Smooth muscle cell (in vitro differentiated cells): ENCODE results near the gene MMS19. TPM values are rescaled to one million over a fixed set of nuclear protein-coding genes. Genes with fewer than 3 reads are reported as not detected.

Source experiments
- DNase-seq: peaks from one replicate; lab custom pipeline; 2025; ENCODE audit not compliant: unreplicated experiment; lab: John Stamatoyannopoulos, UW
- H2AFZ ChIP-seq: fragments of 200-600 bp; sonication (generic); 2 replicates; pipeline ENCODE4 v1.6.0; 2016; ENCODE audit warnings: antibody characterized with exemption, low read depth, mild to moderate bottlenecking
- H3F3A ChIP-seq: fragments of 200-600 bp; sonication (generic); 2 replicates; pipeline ENCODE4 v1.6.0; 2017; ENCODE audit warnings: antibody characterized with exemption, low read depth
- H3K27ac ChIP-seq: fragments of 200-600 bp; sonication (generic); 2 replicates; pipeline ENCODE4 v1.5.1; 2016; ENCODE audit warnings: low read depth, mild to moderate bottlenecking
- H3K27me3 ChIP-seq: fragments of 200-600 bp; sonication (generic); 2 replicates; pipeline ENCODE4 v1.6.1; 2016; ENCODE audit warnings: low read depth, mild to moderate bottlenecking
- H3K36me3 ChIP-seq: fragments of 200-600 bp; sonication (generic); 2 replicates; pipeline ENCODE4 v1.5.1; 2016; ENCODE audit warnings: low read depth
- H3K4me1 ChIP-seq: fragments of 200-600 bp; sonication (generic); 2 replicates; pipeline ENCODE4 v1.5.1; 2016; ENCODE audit warnings: low read depth
- H3K4me2 ChIP-seq: fragments of 200-600 bp; sonication (generic); 2 replicates; pipeline ENCODE4 v1.6.0; 2016; ENCODE audit warnings: mild to moderate bottlenecking
- H3K4me3 ChIP-seq: fragments of 200-600 bp; sonication (generic); 2 replicates; pipeline ENCODE4 v1.5.1; 2016; ENCODE audit warnings: mild to moderate bottlenecking
- H3K79me2 ChIP-seq: fragments of 200-600 bp; sonication (generic); 2 replicates; pipeline ENCODE4 v1.6.0; 2016; ENCODE audit warnings: low read depth, mild to moderate bottlenecking
- H3K9ac ChIP-seq: fragments of 200-600 bp; sonication (generic); 2 replicates; pipeline ENCODE4 v1.6.0; 2016; ENCODE audit warnings: low read depth
- H3K9me3 ChIP-seq: fragments of 200-600 bp; sonication (generic); replicated peaks from 2 replicates; pipeline ENCODE4 v1.5.1; 2016; ENCODE audit warnings: low read depth
- H4K20me1 ChIP-seq: fragments of 200-600 bp; sonication (generic); 2 replicates; pipeline ENCODE4 v1.6.0; 2016; ENCODE audit warnings: low read depth
- WGBS: methylation state at CpG from one replicate; pipeline ENCODE4 v1.1.7; 2016; ENCODE audit warnings: low lambda C conversion rate; 5-methylcytosine and 5-hydroxymethylcytosine counted together
- polyA plus RNA-seq: library from polyadenylated mRNA; unstranded; fragments of >200 nt; fragmentation: Nextera tagmentation; extraction: Ambion mirVana; gene quantifications from 2 replicates; pipeline ENCODE4 v1.2.1, GENCODE V29; 2016
- total RNA-seq: library from RNA; depleted of rRNA; stranded (reverse); fragments of >200 nt; gene quantifications from 2 replicates; pipeline ENCODE4 v1.2.3, GENCODE V29; 2014
- TF ChIP-seq, protein P1 (sequence below): fragments of 200-600 bp; sonication (generic); IDR thresholded peaks from 2 replicates; pipeline ENCODE4 v1.5.1; 2017; ENCODE audit warnings: borderline replicate concordance, mild to moderate bottlenecking, antibody characterized with exemption; ENCODE audit not compliant: insufficient read depth, poor library complexity, severe bottlenecking

MMS19 gene
- total and polyA plus RNA-seq, 2 experiments from 2014 or later, result 76.8 to 97.9 TPM

DNA sequence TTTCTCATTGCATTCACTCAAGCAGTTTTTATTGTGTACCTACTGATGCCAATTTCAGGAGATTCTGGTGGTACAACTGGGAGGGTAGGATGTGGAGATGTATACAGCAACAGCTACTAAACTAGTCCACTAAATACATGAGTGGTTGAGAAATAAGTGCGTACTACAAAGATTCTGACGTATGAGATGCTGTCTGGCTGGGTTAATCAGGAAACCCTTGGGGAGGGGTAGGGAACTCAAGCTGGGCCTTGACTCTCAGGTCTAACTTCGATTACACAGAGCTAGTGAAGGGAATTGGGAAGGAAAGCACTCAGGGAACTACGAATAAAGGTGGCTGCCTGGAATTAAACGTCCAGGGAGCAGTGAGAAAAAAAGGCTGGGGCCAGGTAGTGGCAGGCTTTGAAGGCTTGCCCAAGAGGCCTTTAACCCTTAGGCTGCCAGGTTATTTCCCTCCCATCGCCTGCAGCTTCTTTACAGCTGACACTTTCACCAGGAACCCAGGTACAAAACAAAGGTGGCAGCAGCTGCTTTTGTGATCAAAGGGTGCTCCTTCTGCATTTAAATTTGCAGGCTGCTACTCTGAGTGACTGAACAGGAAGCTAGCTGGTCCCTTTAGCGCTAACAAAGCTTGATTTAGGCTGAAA, 3.2 kb downstream of the MMS19 start:
- DNase-seq, result no peak
- WGBS, result 27% methylated on average over 7 of the region's 7 CpGs

DNA sequence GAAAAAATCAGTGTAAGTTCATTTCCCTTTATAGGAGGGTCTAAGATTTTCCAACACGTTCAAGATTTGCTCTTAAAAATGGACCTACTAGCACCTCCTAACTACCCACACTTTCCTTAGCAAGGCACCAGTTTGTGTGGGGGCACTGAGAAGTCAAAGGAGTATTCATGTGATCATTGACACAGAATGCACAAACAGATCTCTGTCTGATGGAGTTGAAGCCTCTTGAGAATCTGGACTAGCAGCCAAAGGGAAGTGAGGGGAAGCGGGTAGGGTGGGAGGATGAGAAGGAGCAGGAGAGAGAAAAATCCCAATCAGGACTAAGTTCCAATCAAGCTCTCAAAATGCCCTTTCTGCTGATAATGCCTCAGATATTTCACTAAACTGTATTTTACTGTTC, 4.1 kb downstream of the MMS19 start:
- TF ChIP-seq, protein P1, sequence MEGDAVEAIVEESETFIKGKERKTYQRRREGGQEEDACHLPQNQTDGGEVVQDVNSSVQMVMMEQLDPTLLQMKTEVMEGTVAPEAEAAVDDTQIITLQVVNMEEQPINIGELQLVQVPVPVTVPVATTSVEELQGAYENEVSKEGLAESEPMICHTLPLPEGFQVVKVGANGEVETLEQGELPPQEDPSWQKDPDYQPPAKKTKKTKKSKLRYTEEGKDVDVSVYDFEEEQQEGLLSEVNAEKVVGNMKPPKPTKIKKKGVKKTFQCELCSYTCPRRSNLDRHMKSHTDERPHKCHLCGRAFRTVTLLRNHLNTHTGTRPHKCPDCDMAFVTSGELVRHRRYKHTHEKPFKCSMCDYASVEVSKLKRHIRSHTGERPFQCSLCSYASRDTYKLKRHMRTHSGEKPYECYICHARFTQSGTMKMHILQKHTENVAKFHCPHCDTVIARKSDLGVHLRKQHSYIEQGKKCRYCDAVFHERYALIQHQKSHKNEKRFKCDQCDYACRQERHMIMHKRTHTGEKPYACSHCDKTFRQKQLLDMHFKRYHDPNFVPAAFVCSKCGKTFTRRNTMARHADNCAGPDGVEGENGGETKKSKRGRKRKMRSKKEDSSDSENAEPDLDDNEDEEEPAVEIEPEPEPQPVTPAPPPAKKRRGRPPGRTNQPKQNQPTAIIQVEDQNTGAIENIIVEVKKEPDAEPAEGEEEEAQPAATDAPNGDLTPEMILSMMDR, result no peak
- 79% methylated on average over 2 of the region's 2 CpGs for WGBS
- no peak overlapping the region for H3K4me2 ChIP-seq

More for the DNA sequence above, 3.2 kb downstream of the MMS19 start:
- Histone ChIP-seq H3K4me3 (no peak overlapping the region), H3K36me3 (no peaks in the 10 kb centered on the region), H3K27ac (peak overlapping the region; percentile 47), H3K79me2 (peaks cover 86% of the 10 kb centered on the region), H3F3A (no peaks in the 10 kb centered on the region), H3K9me3 (no peaks in the 10 kb centered on the region), H3K27me3 (no peaks in the 10 kb centered on the region), H3K4me2 (peak overlapping the region; percentile 41), H3K9ac (peak overlapping the region; percentile 1), H2AFZ (no peak overlapping the region), H4K20me1 (peaks cover 78% of the 10 kb centered on the region), H3K4me1 (peaks cover 29% of the 10 kb centered on the region)
- TF ChIP-seq, protein P1, result no peak

DNA sequence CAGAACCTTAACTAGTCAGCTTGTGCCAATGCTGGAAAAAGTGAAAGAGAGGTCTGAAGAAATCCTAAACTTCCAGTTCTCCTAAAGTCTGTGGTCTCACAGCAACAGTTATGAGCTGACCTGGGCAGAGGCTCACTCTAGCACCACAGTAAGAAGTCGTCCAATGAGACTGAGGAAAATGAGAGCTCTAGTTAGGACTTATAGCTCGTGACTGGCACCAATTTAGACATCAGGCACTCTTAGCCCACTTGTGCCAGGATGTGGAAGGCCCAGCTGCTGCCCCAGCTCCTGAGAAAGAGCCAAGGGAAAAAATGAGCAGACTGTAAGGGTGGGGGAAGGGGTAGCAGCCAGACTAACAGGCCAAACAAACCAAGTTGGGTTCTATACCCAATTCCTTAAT, 7.6 kb downstream of the MMS19 start:
- Histone ChIP-seq H3K4me3 (no peak overlapping the region), H3K27ac (peak overlapping the region; percentile 40), H2AFZ (no peak overlapping the region), H3K9ac (no peak overlapping the region), H3F3A (no peaks in the 10 kb centered on the region), H3K4me1 (peaks cover 11% of the 10 kb centered on the region), H3K79me2 (peaks cover 100% of the 10 kb centered on the region), H4K20me1 (peaks cover 98% of the 10 kb centered on the region), H3K4me2 (no peak overlapping the region), H3K36me3 (no peaks in the 10 kb centered on the region), H3K27me3 (no peaks in the 10 kb centered on the region), H3K9me3 (no peaks in the 10 kb centered on the region)
- TF ChIP-seq, protein P1, result no peak
- 88% methylated on average over 2 of the region's 2 CpGs for WGBS
- DNase-seq, result no peak

More for the DNA sequence above, 4.1 kb downstream of the MMS19 start:
- DNase-seq, result no peak
- H3K4me3 ChIP-seq, result no peak overlapping the region
- peaks cover 29% of the 10 kb centered on the region for H3K4me1 ChIP-seq
- H3K79me2 ChIP-seq, result peaks cover 86% of the 10 kb centered on the region
- no peaks in the 10 kb centered on the region for H3F3A ChIP-seq
- no peaks in the 10 kb centered on the region for H3K36me3 ChIP-seq
- H4K20me1 ChIP-seq, result peaks cover 82% of the 10 kb centered on the region
- no peak overlapping the region for H2AFZ ChIP-seq
- no peaks in the 10 kb centered on the region for H3K27me3 ChIP-seq
- no peak overlapping the region for H3K9ac ChIP-seq
- no peaks in the 10 kb centered on the region for H3K9me3 ChIP-seq
- peak overlapping the region; percentile 47 for H3K27ac ChIP-seq

DNA sequence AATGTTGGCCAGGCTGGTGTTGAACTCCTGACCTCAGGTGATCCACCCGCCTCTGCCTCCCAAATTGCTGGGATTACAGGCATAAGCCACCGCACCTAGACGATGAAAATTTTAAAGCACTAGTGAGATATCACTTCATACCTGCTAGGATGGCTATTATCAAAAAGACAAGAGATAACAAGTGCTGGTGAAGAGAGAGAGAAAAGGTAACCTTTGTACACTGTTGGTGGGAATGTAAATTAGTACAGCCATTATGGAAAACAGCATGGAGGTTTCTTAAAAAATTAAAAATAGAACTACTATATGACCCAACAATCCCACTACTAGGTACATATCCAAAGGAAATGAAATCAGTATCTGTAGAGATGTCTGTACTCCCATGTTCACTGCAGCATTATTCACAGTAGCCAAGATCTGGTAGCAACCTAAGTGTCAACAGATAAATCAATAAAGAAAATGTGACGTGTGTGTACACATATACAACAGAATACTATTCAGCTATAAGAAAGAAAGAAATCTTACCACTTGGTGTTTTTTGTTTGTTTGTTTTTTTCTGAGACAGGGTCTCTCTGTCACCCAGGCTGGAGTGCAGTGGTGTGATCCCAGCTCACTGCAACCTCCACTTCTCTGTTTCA, 12.5 kb downstream of the MMS19 start:
- Histone ChIP-seq H3K36me3 (no peaks in the 10 kb centered on the region), H3K4me2 (no peak overlapping the region), H4K20me1 (peaks cover 97% of the 10 kb centered on the region), H3F3A (no peaks in the 10 kb centered on the region), H3K9me3 (no peaks in the 10 kb centered on the region), H3K27me3 (no peaks in the 10 kb centered on the region), H3K9ac (no peak overlapping the region), H2AFZ (no peak overlapping the region), H3K4me3 (no peak overlapping the region), H3K4me1 (no peaks in the 10 kb centered on the region), H3K79me2 (peaks cover 95% of the 10 kb centered on the region), H3K27ac (no peak overlapping the region)
- no peak for DNase-seq
- WGBS, result 99% methylated on average over 4 of the region's 4 CpGs
- TF ChIP-seq, protein P1, result no peak
